Measurements from ENCODE around the gene GLRA3.

- TF ChIP-seq EZH2phosphoT487 (IDR thresholded peaks at IDR 0.05; ENCODE audit: insufficient read depth, low read depth) (no peak), EZH2 (IDR thresholded peaks at IDR 0.05; ENCODE audit: insufficient read depth, poor library complexity, severe bottlenecking) (no peak)
These were observed 202.6 kb downstream of the GLRA3 start for GRCh38 chr4:174626342-174627008.

All from GM23248 (cell line).